ENCODE results near the gene CFDP1. TPM values are rescaled to one million over a fixed set of nuclear protein-coding genes. Genes with fewer than 3 reads are reported as not detected.

Gene CFDP1
- total and polyA plus RNA-seq, 2 donors (not counting 1 experiment from before 2014, with no cell fraction given) = 6.3 to 42.8 TPM

DNA sequence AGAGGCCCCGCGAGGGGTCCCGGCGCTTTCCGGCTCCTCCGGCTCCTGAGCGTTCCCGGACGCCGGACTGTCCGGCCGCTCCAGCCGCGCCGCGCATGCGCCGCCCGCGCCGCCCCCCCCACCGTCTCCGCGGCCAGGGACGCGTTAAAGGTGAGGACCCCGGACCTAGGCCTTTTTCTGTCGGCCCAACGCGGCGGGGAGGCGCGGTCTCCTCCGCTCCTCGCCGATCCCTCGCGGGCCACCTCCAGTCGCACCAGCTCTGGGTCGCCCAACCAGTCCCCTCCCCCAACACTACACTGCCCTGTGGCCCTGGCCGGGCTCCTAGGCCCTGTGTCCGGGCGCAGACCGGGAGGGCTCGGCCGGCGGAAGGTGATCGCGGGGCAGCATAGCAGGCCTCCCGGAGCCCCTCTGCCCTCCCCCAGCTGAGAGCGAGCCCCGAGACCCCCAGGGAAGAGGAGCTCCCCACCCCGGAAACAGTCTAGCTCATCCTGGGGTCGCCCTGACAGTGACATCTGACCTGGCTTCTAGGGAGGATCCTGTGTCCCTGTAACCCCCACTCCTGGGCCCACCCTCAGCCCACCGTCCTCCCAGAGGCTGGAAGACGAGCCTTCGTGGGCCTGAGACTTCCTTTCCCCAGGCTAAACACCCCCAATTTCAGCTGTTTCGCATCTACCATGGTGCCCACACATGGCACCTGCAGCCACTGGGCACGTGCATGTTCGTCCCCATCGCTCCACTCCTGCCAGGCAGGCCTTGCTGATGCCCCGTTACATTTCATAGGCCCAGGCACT is 167.2 kb downstream of the CFDP1 start:
- peak overlapping the region; percentile 28 for H3K27ac Mint-ChIP-seq
- POLR2A ChIA-PET = no interaction called here
- peaks cover 44% of the 10 kb centered on the region for H3K27me3 Mint-ChIP-seq

More for the DNA sequence above, 167.2 kb downstream of the CFDP1 start:
- Histone ChIP-seq H3K36me3 (replicated peaks in 1 of 2; ENCODE audit: control extremely low read depth in 1 of 2, control insufficient read depth in 1 of 2, extremely low read depth in 1 of 2, insufficient read depth in 2 of 2, low read length in 1 of 2) (no peaks in the 10 kb centered on the region), H3K9ac (ENCODE audit: low read length) (peak overlapping the region; percentile 39), H4K20me1 (ENCODE audit: control insufficient read depth, insufficient read depth, low read length, poor library complexity, severe bottlenecking) (no peaks in the 10 kb centered on the region), H3K4me2 (replicated peaks; ENCODE audit: low read depth, low read length, poor library complexity, severe bottlenecking) (peak overlapping the region; percentile 79), H3K79me2 (ENCODE audit: control insufficient read depth, insufficient read depth, low read length) (no peaks in the 10 kb centered on the region), H3K9me3 (ENCODE audit: control extremely low read depth in 1 of 3, control insufficient read depth in 2 of 3, insufficient read depth in 1 of 3, low read length in 2 of 3) (peaks cover 0 to 22% (median 0%) of the 10 kb centered on the region in 3 donors), H3K27me3 (replicated peaks in 1 of 4; ENCODE audit: control extremely low read depth in 1 of 4, control insufficient read depth in 3 of 4, insufficient read depth in 4 of 4, low read length in 3 of 4) (peaks cover 0 to 62% (median 25%) of the 10 kb centered on the region in 4 experiments), H3K4me3 (ENCODE audit: control extremely low read depth in 1 of 5, extremely low read depth in 1 of 5, insufficient read depth in 1 of 5, low read depth in 2 of 5, low read length in 4 of 5) (peak overlapping the region in 4 of 5 experiments; percentile 15 to 44 (median 35)), H2AFZ (ENCODE audit: insufficient read depth, low read depth, low read length, poor library complexity, severe bottlenecking) (no peak overlapping the region), H3K27ac (ENCODE audit: low read length in 2 of 2) (no peak overlapping the region), H3K4me1 (ENCODE audit: control insufficient read depth in 2 of 2, insufficient read depth in 2 of 2, low read length in 2 of 2) (peaks cover 14 to 18% of the 10 kb centered on the region in 2 donors)
- intact Hi-C loops (cut with micrococcal nuclease) = no loop called here
- Mint-ChIP-seq H3K4me3 (peak overlapping the region; percentile 80), H3K9me3 (ENCODE audit: insufficient read depth) (no peaks in the 10 kb centered on the region), H3K4me1 (peaks cover 11% of the 10 kb centered on the region)
- TF ChIP-seq, protein P1, sequence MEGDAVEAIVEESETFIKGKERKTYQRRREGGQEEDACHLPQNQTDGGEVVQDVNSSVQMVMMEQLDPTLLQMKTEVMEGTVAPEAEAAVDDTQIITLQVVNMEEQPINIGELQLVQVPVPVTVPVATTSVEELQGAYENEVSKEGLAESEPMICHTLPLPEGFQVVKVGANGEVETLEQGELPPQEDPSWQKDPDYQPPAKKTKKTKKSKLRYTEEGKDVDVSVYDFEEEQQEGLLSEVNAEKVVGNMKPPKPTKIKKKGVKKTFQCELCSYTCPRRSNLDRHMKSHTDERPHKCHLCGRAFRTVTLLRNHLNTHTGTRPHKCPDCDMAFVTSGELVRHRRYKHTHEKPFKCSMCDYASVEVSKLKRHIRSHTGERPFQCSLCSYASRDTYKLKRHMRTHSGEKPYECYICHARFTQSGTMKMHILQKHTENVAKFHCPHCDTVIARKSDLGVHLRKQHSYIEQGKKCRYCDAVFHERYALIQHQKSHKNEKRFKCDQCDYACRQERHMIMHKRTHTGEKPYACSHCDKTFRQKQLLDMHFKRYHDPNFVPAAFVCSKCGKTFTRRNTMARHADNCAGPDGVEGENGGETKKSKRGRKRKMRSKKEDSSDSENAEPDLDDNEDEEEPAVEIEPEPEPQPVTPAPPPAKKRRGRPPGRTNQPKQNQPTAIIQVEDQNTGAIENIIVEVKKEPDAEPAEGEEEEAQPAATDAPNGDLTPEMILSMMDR (IDR thresholded peaks at IDR 0.05) = no peak
- no peak for TF ChIP-seq EZH2 (IDR thresholded peaks at IDR 0.05; ENCODE audit: borderline replicate concordance, insufficient read depth, low read depth, low read length, poor library complexity, severe bottlenecking)
- CTCF ChIA-PET = interaction anchor here (0.6 kb wide), 1 partner anchor 171 kb away, joined by 3 read pairs; no protein-coding TSS in a partner anchor
- ATAC-seq (ENCODE audit: low read depth) (no peak), DNase-seq (peak; percentile 44)
- 12% methylated on average over 61 of the region's 62 CpGs for WGBS (ENCODE audit: insufficient coverage)

Measured in B cell (primary cell).